H9 (cell line): Measurements from ENCODE around the gene FBLN2. TPM values are rescaled to one million over a fixed set of nuclear protein-coding genes. Genes with fewer than 3 reads are reported as not detected.

Experiments
- DNase-seq: peaks from one replicate; pipeline ENCODE4 v3.0.0-alpha.2; 2017
- H2AFZ ChIP-seq: one replicate; pipeline ENCODE4 v1.6.1; 2013; ENCODE audit warnings: mild to moderate bottlenecking, low read length, control low read depth, moderate library complexity
- H2AK5ac ChIP-seq: 2 replicates; pipeline ENCODE4 v1.6.1; 2013; ENCODE audit warnings: low read length, control low read depth, mixed read lengths; ENCODE audit not compliant: insufficient read length
- H2BK120ac ChIP-seq: one replicate; pipeline ENCODE4 v1.6.1; 2013; ENCODE audit warnings: low read depth, mild to moderate bottlenecking, low read length, control low read depth, inconsistent platforms; ENCODE audit not compliant: poor library complexity, severe bottlenecking
- H2BK12ac ChIP-seq: 2 replicates; pipeline ENCODE4 v1.6.1; 2013; ENCODE audit warnings: low read length, control low read depth, mixed read lengths, low read depth; ENCODE audit not compliant: insufficient read length
- H2BK15ac ChIP-seq: 2 replicates; pipeline ENCODE4 v1.6.1; 2013; ENCODE audit warnings: low read depth, low read length, control low read depth
- H2BK20ac ChIP-seq: one replicate; pipeline ENCODE4 v1.6.1; 2013; ENCODE audit warnings: low read depth, mild to moderate bottlenecking, low read length, control low read depth, inconsistent platforms; ENCODE audit not compliant: poor library complexity, severe bottlenecking
- H2BK5ac ChIP-seq: 2 replicates; pipeline ENCODE4 v1.6.1; 2013; ENCODE audit warnings: low read length, control low read depth, mixed read lengths; ENCODE audit not compliant: insufficient read length
- H3K14ac ChIP-seq: 2 replicates; pipeline ENCODE4 v1.6.1; 2013; ENCODE audit warnings: low read length, control low read depth; ENCODE audit not compliant: insufficient read depth
- H3K18ac ChIP-seq: 2 replicates; pipeline ENCODE4 v1.6.1; 2013; ENCODE audit warnings: low read depth, mild to moderate bottlenecking, mixed read lengths, low read length, control low read depth; ENCODE audit not compliant: insufficient read length
- H3K23ac ChIP-seq: 2 replicates; pipeline ENCODE4 v1.6.1; 2013; ENCODE audit warnings: low read length, control low read depth, mixed read lengths, low read depth; ENCODE audit not compliant: insufficient read length
- H3K23me2 ChIP-seq: 2 replicates; pipeline ENCODE4 v1.6.1; 2013; ENCODE audit warnings: low read depth, mild to moderate bottlenecking, mixed read lengths, low read length, control low read depth; ENCODE audit not compliant: insufficient read length, poor library complexity, severe bottlenecking
- H3K27ac ChIP-seq: 2 replicates; pipeline ENCODE4 v1.5.1; 2013; ENCODE audit warnings: low read length, control low read depth, mixed read lengths, low read depth; ENCODE audit not compliant: insufficient read length
- H3K27me3 ChIP-seq: 2 replicates; pipeline ENCODE4 v1.6.1; 2013; ENCODE audit warnings: low read length, control low read depth, inconsistent platforms; ENCODE audit not compliant: insufficient read depth
- H3K4ac ChIP-seq: 2 replicates; pipeline ENCODE4 v1.6.1; 2013; ENCODE audit warnings: low read depth, mild to moderate bottlenecking, control low read depth, inconsistent platforms, low read length, moderate library complexity
- H3K4me1 ChIP-seq: 2 replicates; pipeline ENCODE4 v1.6.1; 2013; ENCODE audit warnings: low read length, control low read depth, inconsistent platforms; ENCODE audit not compliant: insufficient read depth
- H3K4me2 ChIP-seq: 2 replicates; pipeline ENCODE4 v1.6.1; 2013; ENCODE audit warnings: low read length, control low read depth, mixed read lengths; ENCODE audit not compliant: insufficient read length, insufficient read depth
- H3K56ac ChIP-seq: 2 replicates; pipeline ENCODE4 v1.6.1; 2013; ENCODE audit warnings: low read depth, mild to moderate bottlenecking, mixed read lengths, low read length, control low read depth; ENCODE audit not compliant: insufficient read length
- H3K79me1 ChIP-seq: 2 replicates; pipeline ENCODE4 v1.6.1; 2013; ENCODE audit warnings: low read depth, mild to moderate bottlenecking, moderate library complexity, low read length, control low read depth, inconsistent platforms; ENCODE audit not compliant: insufficient read depth, poor library complexity, severe bottlenecking
- H3K79me2 ChIP-seq: 2 replicates; pipeline ENCODE4 v1.6.1; 2013; ENCODE audit warnings: low read length, control low read depth, inconsistent platforms; ENCODE audit not compliant: insufficient read depth
- H3K9ac ChIP-seq: 2 replicates; pipeline ENCODE4 v1.6.1; 2013; ENCODE audit warnings: low read length, control low read depth, mixed read lengths; ENCODE audit not compliant: insufficient read length; ENCODE audit errors: extremely low read depth
- H3K9me3 ChIP-seq: one replicate; pipeline ENCODE4 v1.6.1; 2013; ENCODE audit warnings: low read depth, low read length, inconsistent platforms; ENCODE audit not compliant: control insufficient read depth
- H3T11ph ChIP-seq: one replicate; pipeline ENCODE4 v1.6.1; 2013; ENCODE audit warnings: mild to moderate bottlenecking, low read length, control low read depth, inconsistent platforms
- H4K20me1 ChIP-seq: one replicate; pipeline ENCODE4 v1.6.1; 2013; ENCODE audit not compliant: control insufficient read depth, insufficient read length, insufficient read depth
- H4K5ac ChIP-seq: 2 replicates; pipeline ENCODE4 v1.6.1; 2013; ENCODE audit warnings: low read depth, mild to moderate bottlenecking, mixed read lengths, low read length, control low read depth; ENCODE audit not compliant: insufficient read length
- H4K8ac ChIP-seq: replicated peaks from 2 replicates; pipeline ENCODE4 v1.6.1; 2013; ENCODE audit warnings: low read length, control low read depth, mixed read lengths, low read depth; ENCODE audit not compliant: insufficient read length
- H4K91ac ChIP-seq: 2 replicates; pipeline ENCODE4 v1.6.1; 2013; ENCODE audit warnings: low read depth, mild to moderate bottlenecking, moderate library complexity, mixed read lengths, low read length, control low read depth; ENCODE audit not compliant: insufficient read length
- H3K27ac Mint-ChIP-seq, 3 experiments: 2 replicates in 2 of 3; 3 replicates in 1 of 3; pipeline ENCODE4 v1.8.0; 2020 to 2021; ENCODE audit warnings: mixed read lengths in 3 of 3, mild to moderate bottlenecking in 1 of 3, moderate library complexity in 1 of 3
- H3K27me3 Mint-ChIP-seq: 2 replicates; pipeline ENCODE4 v1.8.0; 2021; ENCODE audit warnings: low read depth, mild to moderate bottlenecking, moderate library complexity, mixed read lengths
- H3K36me3 Mint-ChIP-seq, 3 experiments: 2 replicates in 2 of 3; 3 replicates in 1 of 3; pipeline ENCODE4 v1.8.0; 2020 to 2021; ENCODE audit warnings: low read depth in 3 of 3, mixed read lengths in 3 of 3; ENCODE audit not compliant: insufficient read depth in 1 of 3
- H3K4me1 Mint-ChIP-seq, 2 experiments: 2 replicates each; pipeline ENCODE4 v1.8.0; 2020; ENCODE audit warnings: mixed read lengths in 2 of 2
- H3K4me3 Mint-ChIP-seq, 2 experiments: 2 replicates in 1 of 2; 3 replicates in 1 of 2; pipeline ENCODE4 v1.8.0; 2020 to 2021; ENCODE audit warnings: mild to moderate bottlenecking in 2 of 2, mixed read lengths in 2 of 2, moderate library complexity in 1 of 2
- H3K9me3 Mint-ChIP-seq, 2 experiments: 2 replicates in 1 of 2; 3 replicates in 1 of 2; pipeline ENCODE4 v1.8.0; 2020; ENCODE audit warnings: mild to moderate bottlenecking in 2 of 2, mixed read lengths in 2 of 2, moderate library complexity in 1 of 2
- WGBS: extraction: QIAGEN DNeasy Blood & Tissue Kit; methylation state at CpG from one replicate; pipeline ENCODE4 v1.1.7; 2013; ENCODE audit warnings: missing lambda C conversion rate, low lambda C conversion rate, mixed read lengths; ENCODE audit not compliant: insufficient read length; ENCODE audit errors: extremely low coverage; 5-methylcytosine and 5-hydroxymethylcytosine counted together
- total RNA-seq: library from RNA; stranded (reverse); gene quantifications from 2 replicates; pipeline ENCODE4 v1.2.1, GENCODE V29; 2021
- TF ChIP-seq, protein P1 (sequence below): fragments of 200-600 bp; sonication (generic); conservative IDR thresholded peaks from 3 replicates; pipeline ENCODE4 v1.8.0; 2021; ENCODE audit warnings: antibody characterized with exemption, mild to moderate bottlenecking

Gene FBLN2
- total RNA-seq, 1 experiment from 2014 or later: 11.8 TPM

DNA sequence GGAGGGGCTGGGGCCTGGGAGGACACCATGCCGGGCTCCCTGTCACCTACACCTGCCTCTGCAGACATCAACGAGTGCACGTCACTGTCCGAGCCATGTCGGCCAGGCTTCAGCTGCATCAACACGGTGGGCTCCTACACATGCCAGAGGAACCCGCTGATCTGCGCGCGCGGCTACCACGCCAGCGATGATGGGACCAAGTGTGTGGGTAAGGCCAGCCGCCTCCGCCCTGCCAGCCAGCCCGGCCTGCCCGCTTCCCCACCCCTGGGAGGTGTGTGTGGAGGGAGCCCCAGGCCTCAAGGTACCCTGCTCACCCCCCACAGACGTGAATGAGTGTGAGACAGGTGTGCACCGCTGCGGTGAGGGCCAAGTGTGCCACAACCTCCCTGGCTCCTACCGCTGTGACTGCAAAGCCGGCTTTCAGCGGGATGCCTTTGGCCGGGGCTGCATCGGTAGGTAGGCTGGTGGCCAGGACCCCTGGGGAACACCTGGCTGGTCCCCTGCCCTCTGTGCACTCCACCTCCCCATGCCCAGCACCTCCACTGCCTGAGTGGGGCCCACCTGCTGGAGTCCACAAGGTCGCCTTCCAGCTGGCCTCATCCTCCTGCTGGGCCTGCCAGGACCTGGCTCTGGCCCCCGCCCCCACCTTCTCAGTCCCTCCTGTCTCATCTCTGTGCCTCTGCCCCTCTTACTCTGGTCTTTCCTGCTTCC is 80.1 kb downstream of the FBLN2 start:
- H3K14ac ChIP-seq: no peak overlapping the region
- H3K27ac Mint-ChIP-seq: peak overlapping the region in 2 of 3 experiments; percentile 4 to 56; a peak in 1 of 7 replicates

More for the DNA sequence above, 80.1 kb downstream of the FBLN2 start:
- no peaks in the 10 kb centered on the region for H3K9me3 ChIP-seq
- Mint-ChIP-seq H3K4me3 (no peak overlapping the region), H3K27me3 (no peaks in the 10 kb centered on the region), H3K36me3 (peaks cover 0 to 2% (median 0%) of the 10 kb centered on the region in 3 experiments; a peak in 2 of 7 replicates), H3K4me1 (no peaks in the 10 kb centered on the region), H3K9me3 (no peaks in the 10 kb centered on the region)
- H3K4me2 ChIP-seq: no peak overlapping the region
- H2BK120ac ChIP-seq: no peak overlapping the region
- WGBS: no CpG with 5 or more reads among the region's 27 CpGs
- no peak overlapping the region for H2BK20ac ChIP-seq
- H3K79me1 ChIP-seq: no peaks in the 10 kb centered on the region
- no peak overlapping the region for H2AFZ ChIP-seq
- H3K27me3 ChIP-seq: no peaks in the 10 kb centered on the region
- no peaks in the 10 kb centered on the region for H3K23me2 ChIP-seq
- H3K56ac ChIP-seq: no peak overlapping the region
- H3K23ac ChIP-seq: no peak overlapping the region
- no peak overlapping the region for H3K27ac ChIP-seq
- no peak overlapping the region for H2BK12ac ChIP-seq
- no peak overlapping the region for H2BK15ac ChIP-seq
- H4K20me1 ChIP-seq: no peaks in the 10 kb centered on the region
- H2BK5ac ChIP-seq: no peak overlapping the region
- no peak overlapping the region for H3T11ph ChIP-seq
- no peak overlapping the region for H4K5ac ChIP-seq
- no peak overlapping the region for H4K8ac ChIP-seq
- no peaks in the 10 kb centered on the region for H3K79me2 ChIP-seq
- H3K18ac ChIP-seq: no peak overlapping the region
- H3K4ac ChIP-seq: no peak overlapping the region
- TF ChIP-seq, protein P1, sequence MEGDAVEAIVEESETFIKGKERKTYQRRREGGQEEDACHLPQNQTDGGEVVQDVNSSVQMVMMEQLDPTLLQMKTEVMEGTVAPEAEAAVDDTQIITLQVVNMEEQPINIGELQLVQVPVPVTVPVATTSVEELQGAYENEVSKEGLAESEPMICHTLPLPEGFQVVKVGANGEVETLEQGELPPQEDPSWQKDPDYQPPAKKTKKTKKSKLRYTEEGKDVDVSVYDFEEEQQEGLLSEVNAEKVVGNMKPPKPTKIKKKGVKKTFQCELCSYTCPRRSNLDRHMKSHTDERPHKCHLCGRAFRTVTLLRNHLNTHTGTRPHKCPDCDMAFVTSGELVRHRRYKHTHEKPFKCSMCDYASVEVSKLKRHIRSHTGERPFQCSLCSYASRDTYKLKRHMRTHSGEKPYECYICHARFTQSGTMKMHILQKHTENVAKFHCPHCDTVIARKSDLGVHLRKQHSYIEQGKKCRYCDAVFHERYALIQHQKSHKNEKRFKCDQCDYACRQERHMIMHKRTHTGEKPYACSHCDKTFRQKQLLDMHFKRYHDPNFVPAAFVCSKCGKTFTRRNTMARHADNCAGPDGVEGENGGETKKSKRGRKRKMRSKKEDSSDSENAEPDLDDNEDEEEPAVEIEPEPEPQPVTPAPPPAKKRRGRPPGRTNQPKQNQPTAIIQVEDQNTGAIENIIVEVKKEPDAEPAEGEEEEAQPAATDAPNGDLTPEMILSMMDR: no peak
- DNase-seq: no peak
- H4K91ac ChIP-seq: no peak overlapping the region
- no peak overlapping the region for H2AK5ac ChIP-seq
- H3K9ac ChIP-seq: no peak overlapping the region
- H3K4me1 ChIP-seq: no peaks in the 10 kb centered on the region
